Endothelial cell of umbilical vein (primary cell): ENCODE measurements around the gene CNTFR. TPM values are rescaled to one million over a fixed set of nuclear protein-coding genes. Genes with fewer than 3 reads are reported as not detected.

Experiments used
- BruUV-seq: library from RNA; stranded (reverse); fragments of 400-500 nt; replicated peaks from 2 replicates; lab custom pipeline; 2021; lab: Mats Ljungman, UMichigan
- CTCF ChIA-PET: fragments of 300-600, 350-600 bp; sonication (Branson Sonifier 250); formaldehyde crosslinking; loops from one replicate; lab custom pipeline; 2021; ENCODE audit warnings: antibody characterized with exemption, inconsistent platforms; lab: Charles Lee
- POLR2A ChIA-PET: fragments of 300-600, 350-600 bp; sonication (Branson Sonifier 250); formaldehyde crosslinking; loops from one replicate; lab custom pipeline; 2021; ENCODE audit warnings: antibody characterized with exemption, inconsistent platforms; lab: Charles Lee
- DNase-seq: peaks from one replicate; pipeline ENCODE4 v3.0.0-alpha.2; 2011; ENCODE audit warnings: low read depth, low spot score
- FAIRE-seq: peaks from 2 replicates; lab custom pipeline; 2011; peaks lifted over from hg19 to GRCh38; lab: Jason Lieb, UNC
- H2AFZ ChIP-seq: 2 replicates; pipeline ENCODE4 v1.6.0; 2012; ENCODE audit warnings: low read depth, low read length, control low read depth, inconsistent platforms
- H3K27ac ChIP-seq: 2 replicates; pipeline ENCODE4 v1.5.1; 2011; ENCODE audit warnings: low read depth, mild to moderate bottlenecking, control low read depth, low read length, moderate library complexity; ENCODE audit not compliant: insufficient read depth
- H3K27me3 ChIP-seq, 2 experiments: 2 replicates each; pipeline versions ENCODE4 v1.6.0 to v1.6.1; 2011; ENCODE audit warnings: low read length in 2 of 2, mixed read lengths in 1 of 2; ENCODE audit not compliant: control insufficient read depth in 2 of 2, insufficient read depth in 2 of 2
- H3K36me3 ChIP-seq, 2 experiments: 2 replicates in 1 of 2; 3 replicates in 1 of 2; pipeline ENCODE4 v1.5.1; 2011; ENCODE audit warnings: low read length in 2 of 2, mild to moderate bottlenecking in 1 of 2, moderate library complexity in 1 of 2; ENCODE audit not compliant: control insufficient read depth in 2 of 2, insufficient read depth in 2 of 2; ENCODE audit errors: extremely low read depth in 1 of 2
- H3K4me1 ChIP-seq: 3 replicates; pipeline ENCODE4 v1.5.1; 2011; ENCODE audit warnings: mild to moderate bottlenecking, low read length; ENCODE audit not compliant: control insufficient read depth, insufficient read depth; ENCODE audit errors: extremely low read depth
- H3K4me2 ChIP-seq: 2 replicates; pipeline ENCODE4 v1.6.1; 2011; ENCODE audit warnings: low read length, control low read depth, mixed read lengths; ENCODE audit not compliant: insufficient read depth
- H3K4me3 ChIP-seq, 3 experiments: fragments of 200-600 bp in 1 of 3; sonication (generic), shearing (Covaris generic) in 1 of 3; replicated peaks in 1 of 3; 2 replicates each; pipeline ENCODE4 v1.5.1; 2011 to 2016; ENCODE audit warnings: control low read depth in 3 of 3, low read length in 3 of 3, mild to moderate bottlenecking in 2 of 3, inconsistent platforms in 1 of 3, low read depth in 1 of 3, moderate library complexity in 1 of 3; ENCODE audit not compliant: insufficient read depth in 1 of 3
- H3K79me2 ChIP-seq: 2 replicates; pipeline ENCODE4 v1.6.0; 2012; ENCODE audit warnings: low read length, inconsistent platforms; ENCODE audit not compliant: control insufficient read depth, insufficient read depth
- H3K9ac ChIP-seq: replicated peaks from 2 replicates; pipeline ENCODE3; 2011; ENCODE audit warnings: low read length, control low read depth; ENCODE audit not compliant: insufficient read depth; ENCODE audit errors: extremely low read depth
- H3K9me1 ChIP-seq: replicated peaks from 3 replicates; pipeline ENCODE4 v1.6.0; 2011; ENCODE audit warnings: mild to moderate bottlenecking, low read length; ENCODE audit not compliant: control insufficient read depth, insufficient read depth; ENCODE audit errors: extremely low read depth
- H3K9me3 ChIP-seq: replicated peaks from 2 replicates; pipeline ENCODE4 v1.5.1; 2012; ENCODE audit warnings: low read length, inconsistent platforms; ENCODE audit not compliant: control insufficient read depth, insufficient read depth
- H4K20me1 ChIP-seq: replicated peaks from 2 replicates; pipeline ENCODE3; 2011; ENCODE audit warnings: mild to moderate bottlenecking, low read length; ENCODE audit not compliant: control insufficient read depth, insufficient read depth; ENCODE audit errors: extremely low read depth
- EZH2 ChIP-seq: IDR thresholded peaks from 2 replicates; pipeline ENCODE4 v1.6.1; 2012; ENCODE audit warnings: borderline replicate concordance, low read depth, mild to moderate bottlenecking, moderate library complexity, low read length, inconsistent platforms; ENCODE audit not compliant: severe bottlenecking
- FOS ChIP-seq: IDR thresholded peaks from 2 replicates; pipeline ENCODE4 v1.6.1; 2011; ENCODE audit warnings: mild to moderate bottlenecking, low read length, moderate library complexity, borderline replicate concordance; ENCODE audit not compliant: insufficient read depth
- GATA2 ChIP-seq: IDR thresholded peaks from 2 replicates; pipeline ENCODE4 v1.7.0; 2011; ENCODE audit warnings: low read depth, mild to moderate bottlenecking, moderate library complexity, mixed read lengths, low read length; ENCODE audit not compliant: insufficient read length, insufficient read depth
- JUN ChIP-seq: IDR thresholded peaks from 2 replicates; pipeline ENCODE4 v1.6.1; 2011; ENCODE audit warnings: borderline replicate concordance, low read depth; ENCODE audit not compliant: insufficient read length, insufficient read depth
- MYC ChIP-seq: IDR thresholded peaks from one replicate; pipeline ENCODE4 v1.6.1; 2011; ENCODE audit warnings: mild to moderate bottlenecking, low read depth, low read length
- dilution Hi-C: fragments of 300-500 bp; cut with MboI; formaldehyde crosslinking; loops from one replicate; pipeline ENCODE4 v1.15.0; 2019; ENCODE audit warnings: low sequenced_read_pairs; ENCODE audit not compliant: extremely low pct_ligation_motif_present
- intact Hi-C: fragments of 100-400 bp; cut with micrococcal nuclease; formaldehyde crosslinking; loops from one replicate; pipeline ENCODE4 v1.10.0; 2022
- polyA plus RNA-seq, 4 experiments: library from polyadenylated mRNA; depleted of rRNA in 3 of 4; stranded (reverse) in 3 of 4; unstranded in 1 of 4; fragments of >200 nt; gene quantifications; 2 replicates each; pipeline versions ENCODE4 v1.2.1 to v1.2.3, GENCODE V29; 2011 to 2012; ENCODE audit warnings: missing spikeins in 1 of 4
- total RNA-seq: library from RNA; stranded (reverse); gene quantifications from 2 replicates; pipeline ENCODE4 v1.2.3, GENCODE V29; 2021
- TF ChIP-seq, protein P1 (sequence below): IDR thresholded peaks from 2 replicates; pipeline ENCODE4 v1.6.1; 2011; ENCODE audit not compliant: insufficient read depth, insufficient read length
- TF ChIP-seq, protein P2 (sequence below), 2 donors: IDR thresholded peaks; 1 replicate in 1 of 2; 2 replicates in 1 of 2; pipeline ENCODE4 v1.5.1; 2011; ENCODE audit warnings: low read length in 2 of 2, mild to moderate bottlenecking in 2 of 2, moderate library complexity in 2 of 2, control low read depth in 1 of 2, inconsistent platforms in 1 of 2, low read depth in 1 of 2; ENCODE audit not compliant: insufficient read depth in 1 of 2; ENCODE audit errors: extremely low read depth in 1 of 2

The CNTFR gene
- total and polyA plus RNA-seq, 2 donors (not counting 3 experiments of a cell fraction or from before 2014, with no cell fraction given), result not detected

- Histone ChIP-seq H3K9me3 (no peaks in the 10 kb centered on the region), H3K4me2 (no peak overlapping the region), H3K9ac (no peak overlapping the region), H4K20me1 (no peaks in the 10 kb centered on the region), H3K4me1 (no peaks in the 10 kb centered on the region), H3K27ac (no peak overlapping the region), H3K4me3 (no peak overlapping the region), H3K9me1 (no peaks in the 10 kb centered on the region), H2AFZ (no peak overlapping the region), H3K79me2 (no peaks in the 10 kb centered on the region), H3K27me3 (peaks cover 27 to 29% of the 10 kb centered on the region in 2 experiments), H3K36me3 (no peaks in the 10 kb centered on the region)
- FAIRE-seq, result no peak
- ChIA-PET POLR2A (no interaction called here), CTCF (interaction anchor here (1.0 to 1.7 kb wide), 2 partner anchors 18 to 170 kb away, joined by 3 to 8 read pairs; no protein-coding TSS in a partner anchor)
- dilution Hi-C loops, result no loop called here
- intact Hi-C loops, result no loop called here
- TF ChIP-seq, protein P1, sequence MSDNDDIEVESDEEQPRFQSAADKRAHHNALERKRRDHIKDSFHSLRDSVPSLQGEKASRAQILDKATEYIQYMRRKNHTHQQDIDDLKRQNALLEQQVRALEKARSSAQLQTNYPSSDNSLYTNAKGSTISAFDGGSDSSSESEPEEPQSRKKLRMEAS, result no peak
- TF ChIP-seq JUN (no peak), FOS (no peak), MYC (no peak), GATA2 (no peak), EZH2 (no peak)
- TF ChIP-seq, protein P2, sequence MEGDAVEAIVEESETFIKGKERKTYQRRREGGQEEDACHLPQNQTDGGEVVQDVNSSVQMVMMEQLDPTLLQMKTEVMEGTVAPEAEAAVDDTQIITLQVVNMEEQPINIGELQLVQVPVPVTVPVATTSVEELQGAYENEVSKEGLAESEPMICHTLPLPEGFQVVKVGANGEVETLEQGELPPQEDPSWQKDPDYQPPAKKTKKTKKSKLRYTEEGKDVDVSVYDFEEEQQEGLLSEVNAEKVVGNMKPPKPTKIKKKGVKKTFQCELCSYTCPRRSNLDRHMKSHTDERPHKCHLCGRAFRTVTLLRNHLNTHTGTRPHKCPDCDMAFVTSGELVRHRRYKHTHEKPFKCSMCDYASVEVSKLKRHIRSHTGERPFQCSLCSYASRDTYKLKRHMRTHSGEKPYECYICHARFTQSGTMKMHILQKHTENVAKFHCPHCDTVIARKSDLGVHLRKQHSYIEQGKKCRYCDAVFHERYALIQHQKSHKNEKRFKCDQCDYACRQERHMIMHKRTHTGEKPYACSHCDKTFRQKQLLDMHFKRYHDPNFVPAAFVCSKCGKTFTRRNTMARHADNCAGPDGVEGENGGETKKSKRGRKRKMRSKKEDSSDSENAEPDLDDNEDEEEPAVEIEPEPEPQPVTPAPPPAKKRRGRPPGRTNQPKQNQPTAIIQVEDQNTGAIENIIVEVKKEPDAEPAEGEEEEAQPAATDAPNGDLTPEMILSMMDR (IDR thresholded peaks at IDR 0.05; ENCODE audit: extremely low read depth in 1 of 2, insufficient read depth in 1 of 2, low read depth in 1 of 2, low read length in 2 of 2), result no peak
- DNase-seq, result no peak
- no TSS peak for BruUV-seq
These were observed 15.8 kb downstream of the CNTFR start for GRCh38 chr9:34573599-34574325.
